Measurements from ENCODE around the gene PPTC7. TPM values are rescaled to one million over a fixed set of nuclear protein-coding genes. Genes with fewer than 3 reads are reported as not detected.

The PPTC7 gene
- total and polyA plus RNA-seq, 2 of the 13 experiments (the other 11 are each of a cell fraction or from before 2014, with no cell fraction given): 4.8 to 12.3 TPM

DNA sequence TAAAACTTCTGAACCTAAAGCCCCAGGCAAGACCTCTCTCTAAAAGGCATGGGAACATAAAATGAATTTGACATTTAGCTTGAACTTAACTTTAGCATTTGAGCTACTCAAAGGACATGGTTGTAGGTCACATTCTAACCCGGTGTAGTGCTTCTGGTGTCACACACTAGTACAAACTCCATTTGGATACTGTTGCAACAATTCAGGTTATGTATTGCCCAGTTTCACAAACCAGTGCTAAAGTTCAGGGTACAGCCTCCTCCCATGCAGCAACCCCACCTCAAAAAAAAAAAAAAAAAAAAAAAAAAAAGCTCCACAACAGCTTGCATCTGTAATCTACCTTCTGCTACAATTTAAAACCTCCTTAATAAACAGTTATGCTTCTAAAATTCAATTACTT is 7.8 kb downstream of the PPTC7 start:
- intact Hi-C loops (cut with micrococcal nuclease; ENCODE audit: unreplicated experiment): loop anchor here (1.0 kb wide), 1 partner anchor 16 kb away; no protein-coding TSS in a partner anchor
- peak overlapping the region; percentile 73 for H3K27ac ChIP-seq (ENCODE audit: extremely low read length, insufficient read depth, low read length)
- H3K9me3 ChIP-seq (ENCODE audit: low read length): peaks cover 13% of the 10 kb centered on the region
- H3K4me1 ChIP-seq (ENCODE audit: insufficient read depth, low read length): peaks cover 63% of the 10 kb centered on the region
- peaks cover 78% of the 10 kb centered on the region for H3K79me2 ChIP-seq (ENCODE audit: insufficient read depth, low read length)
- ChIA-PET POLR2A (interaction anchor here (0.6 to 2.5 kb wide), 10 partner anchors 9 to 144 kb away, joined by 3 to 23 read pairs (median 6); partner anchors contain the start of genes ARPC3, FAM216A, GPN3 and TCTN1), CTCF (ENCODE audit: low intra/inter-chr PET ratio, low total read pairs) (no interaction called here)
- in situ Hi-C loops (cut with HindIII; ENCODE audit: extremely low pct_ligation_motif_present, low pct_unique_long_range_greater_than_20kb): loop anchor here (25.0 kb wide), 1 partner anchor 463 kb away; the partner anchor contains the start of gene IFT81
- H3K4me2 ChIP-seq (ENCODE audit: low read depth, low read length): peak overlapping the region; percentile 62
- no TSS peak for BruUV-seq (replicated peaks)
- H4K20me1 ChIP-seq (ENCODE audit: insufficient read depth, low read length): peaks cover 13% of the 10 kb centered on the region
- peak overlapping the region in 1 of 3 experiments; percentile 40; a peak in 2 of 6 replicates for H3K4me3 ChIP-seq (replicated peaks in 1 of 3; ENCODE audit: insufficient read depth in 1 of 3, low read depth in 2 of 3, low read length in 3 of 3)
- no peaks in the 10 kb centered on the region; a peak in 1 of 5 replicates for H3K36me3 ChIP-seq (replicated peaks in 1 of 2; ENCODE audit: control insufficient read depth in 1 of 2, insufficient read depth in 2 of 2, low read length in 2 of 2)
- WGBS (ENCODE audit: low lambda C conversion rate): 0% methylated on average over 1 of the region's 1 CpG
- DNase-seq (ENCODE audit: low spot score) (peak; percentile 97), FAIRE-seq (peak; percentile 94), ATAC-seq (peak; percentile 95)
- no peak overlapping the region for H2AFZ ChIP-seq (ENCODE audit: low read length)
- peak overlapping the region; percentile 2 for H3K9ac ChIP-seq (ENCODE audit: insufficient read depth, low read depth, low read length)
- no peaks in the 10 kb centered on the region for H3K27me3 ChIP-seq (ENCODE audit: control insufficient read depth in 1 of 2, insufficient read depth in 2 of 2, low read length in 2 of 2)
- TF ChIP-seq GFI1 (CRISPR knock-in tag; IDR thresholded peaks at IDR 0.05; ENCODE audit: borderline replicate concordance) (0 out of 2 replicates have a peak, but pooled peaks have one; percentile 39), PHF8 (CRISPR knock-in tag; IDR thresholded peaks at IDR 0.05) (no peak), ZNF251 (CRISPR knock-in tag; IDR thresholded peaks at IDR 0.05) (no peak), SIX4 (CRISPR knock-in tag; IDR thresholded peaks at IDR 0.05) (peak; percentile 72; the same call in 1 of the 2 replicates), NR2F6 (IDR thresholded peaks at IDR 0.05) (peak; percentile 84), NR2F6 (CRISPR knock-in tag; IDR thresholded peaks at IDR 0.05) (peak; percentile 96), SMAD1 (CRISPR knock-in tag; IDR thresholded peaks at IDR 0.05; ENCODE audit: borderline replicate concordance, low read depth) (no peak), FOXK2 (IDR thresholded peaks at IDR 0.05) (peak; percentile 40; the same call in 1 of the 2 replicates), SMC3 (IDR thresholded peaks at IDR 0.05; ENCODE audit: low read length) (peak; percentile 34), ZNF652 (CRISPR knock-in tag; IDR thresholded peaks at IDR 0.05; ENCODE audit: borderline replicate concordance, low read depth) (peak; percentile 28; the same call in 1 of the 2 replicates), EZH2 (conservative IDR thresholded peaks at IDR 0.05; ENCODE audit: low read depth, low read length) (no peak), ZSCAN9 (CRISPR knock-in tag; IDR thresholded peaks at IDR 0.05; ENCODE audit: borderline replicate concordance) (peak; percentile 60; the same call in 1 of the 2 replicates), NR2F1 (CRISPR knock-in tag; IDR thresholded peaks at IDR 0.05) (peak; percentile 80 to 85)
- TF ChIP-seq, protein P1, sequence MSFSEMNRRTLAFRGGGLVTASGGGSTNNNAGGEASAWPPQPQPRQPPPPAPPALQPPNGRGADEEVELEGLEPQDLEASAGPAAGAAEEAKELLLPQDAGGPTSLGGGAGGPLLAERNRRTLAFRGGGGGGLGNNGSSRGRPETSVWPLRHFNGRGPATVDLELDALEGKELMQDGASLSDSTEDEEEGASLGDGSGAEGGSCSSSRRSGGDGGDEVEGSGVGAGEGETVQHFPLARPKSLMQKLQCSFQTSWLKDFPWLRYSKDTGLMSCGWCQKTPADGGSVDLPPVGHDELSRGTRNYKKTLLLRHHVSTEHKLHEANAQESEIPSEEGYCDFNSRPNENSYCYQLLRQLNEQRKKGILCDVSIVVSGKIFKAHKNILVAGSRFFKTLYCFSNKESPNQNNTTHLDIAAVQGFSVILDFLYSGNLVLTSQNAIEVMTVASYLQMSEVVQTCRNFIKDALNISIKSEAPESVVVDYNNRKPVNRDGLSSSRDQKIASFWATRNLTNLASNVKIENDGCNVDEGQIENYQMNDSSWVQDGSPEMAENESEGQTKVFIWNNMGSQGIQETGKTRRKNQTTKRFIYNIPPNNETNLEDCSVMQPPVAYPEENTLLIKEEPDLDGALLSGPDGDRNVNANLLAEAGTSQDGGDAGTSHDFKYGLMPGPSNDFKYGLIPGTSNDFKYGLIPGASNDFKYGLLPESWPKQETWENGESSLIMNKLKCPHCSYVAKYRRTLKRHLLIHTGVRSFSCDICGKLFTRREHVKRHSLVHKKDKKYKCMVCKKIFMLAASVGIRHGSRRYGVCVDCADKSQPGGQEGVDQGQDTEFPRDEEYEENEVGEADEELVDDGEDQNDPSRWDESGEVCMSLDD (CRISPR knock-in tag; IDR thresholded peaks at IDR 0.05; ENCODE audit: borderline replicate concordance): no peak
- TF ChIP-seq, protein P2, sequence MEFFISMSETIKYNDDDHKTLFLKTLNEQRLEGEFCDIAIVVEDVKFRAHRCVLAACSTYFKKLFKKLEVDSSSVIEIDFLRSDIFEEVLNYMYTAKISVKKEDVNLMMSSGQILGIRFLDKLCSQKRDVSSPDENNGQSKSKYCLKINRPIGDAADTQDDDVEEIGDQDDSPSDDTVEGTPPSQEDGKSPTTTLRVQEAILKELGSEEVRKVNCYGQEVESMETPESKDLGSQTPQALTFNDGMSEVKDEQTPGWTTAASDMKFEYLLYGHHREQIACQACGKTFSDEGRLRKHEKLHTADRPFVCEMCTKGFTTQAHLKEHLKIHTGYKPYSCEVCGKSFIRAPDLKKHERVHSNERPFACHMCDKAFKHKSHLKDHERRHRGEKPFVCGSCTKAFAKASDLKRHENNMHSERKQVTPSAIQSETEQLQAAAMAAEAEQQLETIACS (CRISPR knock-in tag; IDR thresholded peaks at IDR 0.05): no peak
- TF ChIP-seq, protein P3, sequence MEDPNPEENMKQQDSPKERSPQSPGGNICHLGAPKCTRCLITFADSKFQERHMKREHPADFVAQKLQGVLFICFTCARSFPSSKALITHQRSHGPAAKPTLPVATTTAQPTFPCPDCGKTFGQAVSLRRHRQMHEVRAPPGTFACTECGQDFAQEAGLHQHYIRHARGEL (CRISPR knock-in tag; IDR thresholded peaks at IDR 0.05): no peak
- TF ChIP-seq, protein P4, sequence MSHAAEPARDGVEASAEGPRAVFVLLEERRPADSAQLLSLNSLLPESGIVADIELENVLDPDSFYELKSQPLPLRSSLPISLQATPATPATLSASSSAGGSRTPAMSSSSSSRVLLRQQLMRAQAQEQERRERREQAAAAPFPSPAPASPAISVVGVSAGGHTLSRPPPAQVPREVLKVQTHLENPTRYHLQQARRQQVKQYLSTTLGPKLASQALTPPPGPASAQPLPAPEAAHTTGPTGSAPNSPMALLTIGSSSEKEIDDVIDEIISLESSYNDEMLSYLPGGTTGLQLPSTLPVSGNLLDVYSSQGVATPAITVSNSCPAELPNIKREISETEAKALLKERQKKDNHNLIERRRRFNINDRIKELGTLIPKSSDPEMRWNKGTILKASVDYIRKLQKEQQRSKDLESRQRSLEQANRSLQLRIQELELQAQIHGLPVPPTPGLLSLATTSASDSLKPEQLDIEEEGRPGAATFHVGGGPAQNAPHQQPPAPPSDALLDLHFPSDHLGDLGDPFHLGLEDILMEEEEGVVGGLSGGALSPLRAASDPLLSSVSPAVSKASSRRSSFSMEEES (CRISPR knock-in tag; IDR thresholded peaks at IDR 0.05): peak; percentile 72
- TF ChIP-seq, protein P5, sequence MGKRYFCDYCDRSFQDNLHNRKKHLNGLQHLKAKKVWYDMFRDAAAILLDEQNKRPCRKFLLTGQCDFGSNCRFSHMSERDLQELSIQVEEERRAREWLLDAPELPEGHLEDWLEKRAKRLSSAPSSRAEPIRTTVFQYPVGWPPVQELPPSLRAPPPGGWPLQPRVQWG (CRISPR knock-in tag; IDR thresholded peaks at IDR 0.05; ENCODE audit: borderline replicate concordance, low read depth): no peak
- TF ChIP-seq, protein P6, sequence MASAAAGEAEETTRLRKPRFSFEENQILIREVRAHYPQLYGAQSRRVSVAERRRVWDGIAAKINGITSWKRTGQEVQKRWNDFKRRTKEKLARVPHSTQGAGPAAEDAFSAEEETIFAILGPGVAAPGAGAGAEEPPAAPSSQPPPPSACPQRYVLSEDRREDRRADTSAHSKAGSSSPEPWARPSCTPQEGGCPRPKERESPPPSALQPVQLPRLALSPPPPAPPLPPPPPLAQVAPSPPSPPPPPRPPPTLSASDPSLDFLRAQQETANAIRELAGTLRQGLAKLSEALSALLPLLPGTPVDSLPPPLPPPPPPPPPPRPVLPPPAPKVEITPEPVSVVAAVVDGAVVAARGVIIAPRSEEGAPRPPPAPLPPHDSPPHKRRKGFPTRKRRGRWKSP (CRISPR knock-in tag; IDR thresholded peaks at IDR 0.05): no peak
